Mucosa of stomach (tissue), 1 donor: Measurements from ENCODE around the gene PITX1.
"Not testable (repeated sequence)": the region's sequence is repeated elsewhere in the genome, so short reads cannot be mapped to it uniquely, and the experiment has no call there.

ENCODE experiments used
- H3K27me3 ChIP-seq: one replicate; pipeline ENCODE4 v1.7.0; 2013; ENCODE audit warnings: mild to moderate bottlenecking, low read length; ENCODE audit not compliant: control insufficient read depth, insufficient read depth
- H3K36me3 ChIP-seq: one replicate; pipeline ENCODE4 v1.7.0; 2013; ENCODE audit warnings: low read length; ENCODE audit not compliant: control insufficient read depth, insufficient read depth
- H3K4me1 ChIP-seq: one replicate; pipeline ENCODE4 v1.7.0; 2013; ENCODE audit warnings: mild to moderate bottlenecking, low read length; ENCODE audit not compliant: control insufficient read depth, insufficient read depth
- H3K4me3 ChIP-seq: one replicate; pipeline ENCODE4 v1.7.0; 2013; ENCODE audit warnings: low read length
- H3K9ac ChIP-seq: one replicate; pipeline ENCODE4 v1.7.0; 2013; ENCODE audit warnings: mild to moderate bottlenecking, low read length, moderate library complexity
- H3K9me3 ChIP-seq: one replicate; pipeline ENCODE4 v1.7.0; 2013; ENCODE audit warnings: mild to moderate bottlenecking, low read length, moderate library complexity; ENCODE audit not compliant: control insufficient read depth
- donor health status: Pancreatic carcinoma.

Gene PITX1

DNA sequence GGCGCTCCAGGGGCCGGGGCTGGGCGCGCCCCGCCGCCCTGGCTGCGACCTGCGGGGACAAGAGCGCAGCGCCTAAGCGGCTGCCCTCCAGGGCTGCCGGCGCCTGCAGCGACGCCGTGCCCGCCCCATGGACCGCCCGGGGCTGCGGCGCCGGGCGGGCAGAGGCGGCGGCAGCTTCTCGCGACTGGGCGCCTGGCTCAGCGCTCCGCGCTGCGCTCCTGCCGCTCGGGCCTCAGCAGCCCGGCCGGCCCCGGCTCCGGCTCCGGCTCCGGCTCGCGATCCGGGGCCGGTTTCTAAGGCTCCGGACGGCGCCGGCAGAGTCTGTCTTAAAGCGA is at the start of gene PITX1:
PITX1 (minus strand) TSS at position 328 of the 335 bp plus-strand sequence. CDS start 347 bp downstream, outside the sequence.
- Histone ChIP-seq H3K9me3 (no peaks in the 10 kb centered on the region), H3K27me3 (peaks cover 67% of the 10 kb centered on the region), H3K4me1 (peaks cover 20% of the 10 kb centered on the region), H3K36me3 (no peaks in the 10 kb centered on the region), H3K9ac (peak within 1 kb of the TSS; percentile 61), H3K4me3 (peak within 1 kb of the TSS; percentile 39)

- H3K9ac ChIP-seq, H3K36me3 ChIP-seq, H3K27me3 ChIP-seq, H3K4me1 ChIP-seq, H3K9me3 ChIP-seq, H3K4me3 ChIP-seq: not testable (repeated sequence)
Measured at GRCh38 chr5:135083334-135083733, 49.3 kb upstream of the PITX1 start.

DNA sequence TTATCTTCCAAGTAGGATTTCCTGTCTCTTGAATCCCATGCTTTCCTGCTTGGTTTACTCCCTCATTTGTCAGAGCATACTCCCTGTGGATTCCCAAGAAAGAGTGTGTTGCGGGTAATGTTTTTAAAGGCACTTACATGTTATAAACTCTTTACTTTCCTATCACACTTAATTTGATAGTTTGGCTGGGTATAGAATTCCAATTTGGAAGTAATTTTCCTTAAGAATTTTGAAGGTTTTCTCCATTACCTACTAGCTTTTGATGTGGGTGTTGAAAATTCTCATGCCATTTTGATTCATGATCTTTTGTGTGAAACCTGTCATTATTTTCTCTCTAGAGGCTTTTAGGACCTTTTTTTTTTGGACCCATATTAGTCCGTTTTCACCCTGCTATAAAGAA is 47.2 kb upstream of the PITX1 start:
- no peaks in the 10 kb centered on the region for H3K4me1 ChIP-seq
- H3K4me3 ChIP-seq: no peak overlapping the region
- no peak overlapping the region for H3K9ac ChIP-seq
- H3K36me3 ChIP-seq: no peaks in the 10 kb centered on the region
- H3K9me3 ChIP-seq: no peaks in the 10 kb centered on the region
- H3K27me3 ChIP-seq: no peaks in the 10 kb centered on the region

GRCh38 chr5:135079760-135080159 is 45.7 kb upstream of the PITX1 start:
- Histone ChIP-seq H3K4me1 (no peaks in the 10 kb centered on the region), H3K9ac (no peak overlapping the region), H3K36me3 (no peaks in the 10 kb centered on the region), H3K9me3 (no peaks in the 10 kb centered on the region), H3K4me3 (no peak overlapping the region), H3K27me3 (no peaks in the 10 kb centered on the region)

- H3K27me3 ChIP-seq: no peaks in the 10 kb centered on the region
- no peaks in the 10 kb centered on the region for H3K36me3 ChIP-seq
- no peak overlapping the region for H3K4me3 ChIP-seq
- H3K9ac ChIP-seq: no peak overlapping the region
- H3K4me1 ChIP-seq: no peaks in the 10 kb centered on the region
- no peaks in the 10 kb centered on the region for H3K9me3 ChIP-seq
Measured at GRCh38 chr5:135079099-135079681, 45.2 kb upstream of the PITX1 start.

GRCh38 chr5:135076801-135077200 is 42.8 kb upstream of the PITX1 start:
- Histone ChIP-seq H3K4me3 (no peak overlapping the region), H3K27me3 (no peaks in the 10 kb centered on the region), H3K9me3 (no peaks in the 10 kb centered on the region), H3K4me1 (peaks cover 13% of the 10 kb centered on the region), H3K36me3 (no peaks in the 10 kb centered on the region), H3K9ac (no peak overlapping the region)

GRCh38 chr5:135076051-135076491 is 42.0 kb upstream of the PITX1 start:
- Histone ChIP-seq H3K9me3 (no peaks in the 10 kb centered on the region), H3K36me3 (no peaks in the 10 kb centered on the region)

DNA sequence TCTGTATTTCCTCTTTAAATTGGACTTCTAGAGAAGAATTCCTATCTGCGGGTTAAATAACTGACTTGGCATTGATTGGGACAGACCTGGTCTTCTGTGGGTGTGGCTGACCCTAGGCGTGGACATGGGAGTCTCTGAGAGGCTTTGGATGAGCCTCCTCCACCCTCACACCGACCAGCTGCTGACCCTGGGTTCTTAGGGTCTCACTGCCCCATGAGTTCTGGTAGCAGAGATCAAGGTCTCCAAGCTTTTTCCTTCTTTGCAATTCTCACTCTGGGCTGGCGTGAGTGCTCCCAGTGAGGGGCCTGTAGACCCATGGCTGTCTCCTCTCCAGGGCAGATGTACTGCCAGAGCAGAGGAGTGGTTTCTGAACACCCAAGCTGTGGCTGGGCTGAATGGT is 41.6 kb upstream of the PITX1 start:
- Histone ChIP-seq H3K4me1 (peaks cover 13% of the 10 kb centered on the region), H3K27me3 (no peaks in the 10 kb centered on the region), H3K4me3 (no peak overlapping the region), H3K9me3 (no peaks in the 10 kb centered on the region), H3K9ac (no peak overlapping the region), H3K36me3 (no peaks in the 10 kb centered on the region)

More at GRCh38 chr5:135076051-135076491, 42.0 kb upstream of the PITX1 start:
- H3K27me3 ChIP-seq: no peaks in the 10 kb centered on the region
- H3K9ac ChIP-seq: no peak overlapping the region
- peaks cover 13% of the 10 kb centered on the region for H3K4me1 ChIP-seq
- no peak overlapping the region for H3K4me3 ChIP-seq

DNA sequence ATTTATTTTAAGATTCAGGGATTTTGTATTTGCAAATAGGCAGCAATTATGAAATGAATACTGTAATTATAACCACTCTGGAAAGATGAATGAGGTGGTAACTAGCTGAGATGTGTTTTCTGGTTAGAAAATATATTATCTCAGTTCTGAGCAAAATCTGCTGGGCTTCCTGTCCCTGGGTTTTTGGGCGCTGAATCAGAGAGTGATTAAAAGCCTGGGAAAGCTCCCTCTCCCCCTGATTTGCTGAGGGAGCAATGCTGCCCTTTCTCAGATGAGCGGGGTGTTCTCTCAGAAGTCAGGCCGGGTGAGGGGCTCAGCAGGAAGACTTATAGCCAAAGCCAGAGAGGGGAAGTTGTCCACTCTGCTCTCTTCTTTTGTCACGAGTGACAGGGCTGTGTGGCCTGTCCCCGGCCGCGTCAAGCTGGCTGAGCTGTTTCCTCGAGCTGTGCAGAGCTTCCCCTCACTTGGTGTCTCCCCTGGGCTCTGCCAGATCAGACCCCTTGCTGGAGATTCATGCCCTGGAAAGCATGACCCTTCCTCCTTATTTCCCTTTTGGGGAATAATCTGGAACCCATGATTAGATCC is 39.8 kb upstream of the PITX1 start:
- Histone ChIP-seq H3K36me3 (no peaks in the 10 kb centered on the region), H3K4me1 (peaks cover 13% of the 10 kb centered on the region), H3K9ac (no peak overlapping the region), H3K4me3 (no peak overlapping the region), H3K27me3 (no peaks in the 10 kb centered on the region), H3K9me3 (no peaks in the 10 kb centered on the region)

- H3K4me1 ChIP-seq: peaks cover 13% of the 10 kb centered on the region
- no peak overlapping the region for H3K9ac ChIP-seq
- no peaks in the 10 kb centered on the region for H3K27me3 ChIP-seq
- no peaks in the 10 kb centered on the region for H3K9me3 ChIP-seq
- H3K36me3 ChIP-seq: no peaks in the 10 kb centered on the region
- no peak overlapping the region for H3K4me3 ChIP-seq
Measured at GRCh38 chr5:135072387-135073281, 38.6 kb upstream of the PITX1 start.

GRCh38 chr5:135071311-135071710 is 37.3 kb upstream of the PITX1 start:
- no peaks in the 10 kb centered on the region for H3K9me3 ChIP-seq
- peaks cover 13% of the 10 kb centered on the region for H3K4me1 ChIP-seq
- no peak overlapping the region for H3K4me3 ChIP-seq
- no peak overlapping the region for H3K9ac ChIP-seq
- H3K27me3 ChIP-seq: no peaks in the 10 kb centered on the region
- no peaks in the 10 kb centered on the region for H3K36me3 ChIP-seq
